Suppressor macrophage treated with lipopolysaccharide for 4 hours (primary cell): ENCODE data around the gene FCHSD1.

ENCODE experiments used
- DNase-seq: peaks from one replicate; pipeline ENCODE4 v3.0.0-alpha.2; 2020

FCHSD1 gene

GRCh38 chr5:141650851-141651727 is at the start of gene FCHSD1:
Gene FCHSD1 (minus strand): TSS chr5:141651418. CDS start chr5:141651368, 50 bp downstream.
- DNase-seq = peak; percentile 93

- no peak for DNase-seq
These were observed 46.4 kb upstream of the FCHSD1 start for GRCh38 chr5:141697586-141697985.

- DNase-seq = no peak
These were observed 45.2 kb upstream of the FCHSD1 start for GRCh38 chr5:141696431-141696830.

- no peak for DNase-seq
These were observed 44.5 kb upstream of the FCHSD1 start for GRCh38 chr5:141695627-141696215.

- no peak for DNase-seq
These were observed 43.3 kb upstream of the FCHSD1 start for GRCh38 chr5:141694479-141694878.

GRCh38 chr5:141692919-141693725 is 41.9 kb upstream of the FCHSD1 start:
- DNase-seq = no peak

GRCh38 chr5:141692533-141692888 is 41.3 kb upstream of the FCHSD1 start:
- no peak for DNase-seq

GRCh38 chr5:141691867-141692532 is 40.8 kb upstream of the FCHSD1 start:
- peak; percentile 89 for DNase-seq

GRCh38 chr5:141691286-141691866 is 40.2 kb upstream of the FCHSD1 start:
- DNase-seq = peak; percentile 23

- no peak for DNase-seq
These were observed 35.6 kb upstream of the FCHSD1 start for GRCh38 chr5:141686648-141687416.

GRCh38 chr5:141685591-141685990 is 34.4 kb upstream of the FCHSD1 start:
- peak; percentile 26 for DNase-seq

- DNase-seq = no peak
These were observed 32.5 kb upstream of the FCHSD1 start for GRCh38 chr5:141683596-141684141.

- peak; percentile 74 for DNase-seq
These were observed 30.8 kb upstream of the FCHSD1 start, which contains the start of gene ARAP3 for GRCh38 chr5:141681695-141682641. Gene ARAP3 (minus strand): TSS chr5:141682230. CDS start chr5:141680486, 1,744 bp downstream.

- no peak for DNase-seq
These were observed 30.1 kb upstream of the FCHSD1 start for GRCh38 chr5:141681295-141681694.

- no peak for DNase-seq
These were observed 29.6 kb upstream of the FCHSD1 start for GRCh38 chr5:141680751-141681201.

GRCh38 chr5:141680178-141680577 is 29.0 kb upstream of the FCHSD1 start:
- no peak for DNase-seq

- no peak for DNase-seq
These were observed 26.2 kb upstream of the FCHSD1 start for GRCh38 chr5:141677415-141677814.

GRCh38 chr5:141675672-141676071 is 24.5 kb upstream of the FCHSD1 start:
- DNase-seq = no peak

GRCh38 chr5:141674747-141675146 is 23.5 kb upstream of the FCHSD1 start:
- DNase-seq = no peak
